GM12892 (cell line): ENCODE results near the gene PRR12.

Source experiments
- DNase-seq: peaks from one replicate; pipeline ENCODE4 v3.0.0; 2011; ENCODE audit not compliant: insufficient read length
- FAIRE-seq: peaks from 2 replicates; lab custom pipeline; 2011; peaks lifted over from hg19 to GRCh38; lab: Jason Lieb, UNC
- POLR2A ChIP-seq: IDR thresholded peaks from 2 replicates; pipeline ENCODE4 v1.6.1; 2011; ENCODE audit warnings: low read depth, low read length, control low read depth
- POLR2AphosphoS5 ChIP-seq: IDR thresholded peaks from 2 replicates; pipeline ENCODE4 v1.6.1; 2011; ENCODE audit warnings: low read depth, low read length, control low read depth
- TAF1 ChIP-seq: IDR thresholded peaks from 2 replicates; pipeline ENCODE4 v1.6.1; 2011; ENCODE audit warnings: low read depth, mild to moderate bottlenecking, control low read depth, low read length, borderline replicate concordance

Gene PRR12

DNA sequence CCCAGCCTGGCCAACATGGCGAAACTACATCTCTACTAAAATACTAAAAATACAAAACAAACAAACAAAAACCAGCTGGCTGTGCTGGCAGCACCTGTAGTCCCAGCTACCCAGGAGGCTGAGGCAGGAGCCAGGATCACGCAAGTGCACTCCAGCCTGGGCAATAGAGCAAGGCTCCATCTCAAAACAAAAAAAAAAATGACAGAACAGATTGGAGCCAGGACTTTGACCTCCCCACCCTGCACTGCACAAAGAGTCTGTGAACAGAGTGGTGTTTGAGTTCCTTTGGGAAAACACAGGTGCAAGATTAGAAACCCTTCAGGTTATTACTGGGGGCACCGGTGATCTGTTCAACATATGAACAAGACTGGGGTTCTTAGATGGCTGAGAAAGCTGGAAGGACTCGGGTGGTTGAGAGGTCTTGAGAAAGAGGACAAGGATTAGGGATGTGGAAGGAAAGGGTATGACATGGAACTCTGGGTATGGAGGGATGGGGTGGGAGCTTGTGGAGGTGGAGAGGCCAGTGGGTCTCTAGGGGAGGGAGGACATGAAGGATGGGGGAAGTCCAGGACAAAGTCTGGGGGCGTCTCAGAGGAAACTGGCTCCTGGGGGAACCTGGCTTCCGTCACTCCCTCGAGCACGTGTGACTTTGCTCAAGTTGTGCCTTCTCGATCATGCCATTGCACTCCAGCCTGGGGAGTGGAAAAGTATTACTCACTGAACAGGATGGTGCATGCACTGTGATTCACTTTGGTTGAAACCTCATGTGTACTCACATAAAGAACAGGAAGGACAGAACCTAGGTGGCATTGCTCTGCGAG is 37.3 kb upstream of the PRR12 start:
- DNase-seq (no peak), FAIRE-seq (no peak)
- no peak for TF ChIP-seq TAF1
- TF ChIP-seq POLR2A, result no peak
- no peak for TF ChIP-seq POLR2AphosphoS5

DNA sequence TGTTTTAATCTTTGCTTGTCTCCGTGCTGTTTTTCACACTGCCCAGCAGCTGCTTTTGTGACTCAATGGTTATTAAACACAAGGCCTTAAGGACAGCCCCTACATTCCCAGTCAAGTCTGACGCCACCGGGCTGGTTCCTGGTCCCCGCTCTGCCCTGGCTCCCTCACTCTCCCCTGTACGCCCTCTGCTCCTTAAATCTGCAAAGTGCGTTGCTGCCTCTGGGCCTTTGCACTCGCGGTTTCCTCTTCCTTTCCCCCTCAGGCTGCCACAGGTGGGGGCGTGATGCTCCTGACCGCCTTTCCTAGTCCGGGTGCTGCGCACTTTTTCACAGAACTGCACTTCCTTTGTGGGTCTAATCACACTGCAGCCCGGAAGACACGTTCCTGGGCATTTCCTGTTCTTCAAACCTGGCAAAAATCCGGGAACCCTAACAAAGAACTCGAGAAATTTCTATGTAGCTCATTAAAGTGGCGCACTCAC is 36.2 kb upstream of the PRR12 start:
- FAIRE-seq, result no peak
- DNase-seq, result no peak
- no peak for TF ChIP-seq POLR2AphosphoS5
- TF ChIP-seq TAF1, result no peak
- TF ChIP-seq POLR2A, result no peak

DNA sequence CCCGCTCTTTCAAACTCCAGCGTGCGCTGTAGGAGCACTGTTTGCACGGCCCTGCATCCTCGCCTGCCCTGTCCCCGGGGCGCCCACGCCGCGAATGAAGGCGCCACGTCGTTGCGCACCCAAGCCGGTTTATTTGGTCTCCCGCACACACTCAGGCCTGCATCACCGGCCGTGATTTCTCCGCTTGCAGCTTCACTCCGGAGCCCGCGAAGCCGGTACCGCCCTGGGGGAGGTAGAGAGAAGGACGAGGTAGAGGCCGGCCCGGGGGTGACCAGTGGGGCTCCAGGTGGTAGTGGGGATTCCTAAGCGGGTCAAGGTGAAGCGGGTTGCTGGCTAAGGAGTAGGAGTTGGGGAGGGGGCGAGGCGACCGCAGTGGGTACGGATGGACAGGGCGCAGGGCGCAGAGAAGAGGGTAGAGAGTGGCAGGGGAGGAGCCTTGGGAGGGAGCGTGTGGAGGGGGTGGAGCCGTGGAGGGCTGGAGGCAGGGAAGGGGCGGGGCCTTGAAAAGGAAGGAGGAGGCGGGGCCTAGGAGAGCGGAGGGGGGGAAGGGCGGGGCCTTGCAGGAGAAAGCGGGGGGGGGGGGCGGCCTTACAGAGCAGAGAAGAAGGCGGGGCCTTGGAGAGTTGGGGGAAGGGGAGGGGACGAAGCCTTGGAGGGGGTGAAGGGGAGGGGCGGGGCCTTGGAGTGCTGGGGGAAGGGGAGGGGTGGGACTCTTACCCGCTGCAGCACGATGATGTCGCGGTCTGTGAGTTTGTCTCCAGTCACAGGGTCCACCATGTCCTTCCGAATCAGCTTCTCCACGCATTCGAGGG is 35.2 kb upstream of the PRR12 start:
- TF ChIP-seq TAF1, result no peak
- no peak for TF ChIP-seq POLR2AphosphoS5
- TF ChIP-seq POLR2A, result no peak
- no peak for DNase-seq
- no peak for FAIRE-seq

DNA sequence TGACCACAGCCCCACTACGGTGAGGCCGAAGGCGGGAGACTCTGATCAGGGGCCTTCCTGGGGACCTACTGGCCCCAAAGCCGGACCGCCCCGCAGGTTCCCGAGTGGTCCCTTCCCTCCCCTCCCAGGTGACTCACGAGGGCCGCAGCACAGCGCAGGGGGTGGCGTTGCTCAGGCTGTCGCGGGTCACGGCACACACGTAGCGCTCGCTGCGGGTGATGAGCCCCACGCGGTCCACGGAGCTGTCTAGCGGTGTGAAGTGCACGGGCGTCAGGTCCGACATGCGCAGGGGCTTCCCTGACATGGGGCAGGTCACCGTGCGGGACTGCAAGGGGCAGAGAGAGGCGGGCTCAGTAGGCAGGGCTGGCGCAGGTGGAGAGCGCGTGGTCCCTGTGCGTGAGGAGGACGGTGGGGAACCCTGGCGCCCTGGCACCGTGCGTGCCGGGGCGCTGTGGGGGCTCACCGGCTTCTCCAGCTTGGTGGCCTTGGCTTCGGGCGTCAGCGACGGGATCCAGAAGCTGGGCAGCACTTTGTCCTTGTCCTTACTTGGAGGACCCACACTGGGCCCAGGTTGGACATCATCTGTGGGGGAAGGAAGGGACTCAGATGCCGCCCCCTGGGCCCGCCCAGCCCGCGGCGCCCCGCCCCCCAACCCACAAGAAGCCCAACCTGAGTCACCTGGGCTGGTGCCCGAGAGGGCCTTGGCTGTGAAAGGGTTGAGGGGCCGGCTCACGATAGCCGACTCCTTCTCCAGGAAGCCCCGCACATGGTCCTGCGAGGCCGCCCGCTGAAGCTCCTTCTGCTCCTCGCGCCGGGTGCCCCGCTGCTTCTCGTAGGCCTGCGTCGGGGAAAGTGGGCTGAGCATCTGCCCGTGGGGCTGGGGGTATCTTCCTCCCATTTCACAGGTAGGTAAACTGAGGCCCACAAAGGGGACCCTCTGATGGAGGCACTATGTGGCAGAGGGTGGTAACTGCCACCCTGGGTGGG is 34.3 kb upstream of the PRR12 start:
- TF ChIP-seq POLR2AphosphoS5, result no peak
- TF ChIP-seq TAF1, result no peak
- TF ChIP-seq POLR2A, result no peak
- DNase-seq, result no peak
- FAIRE-seq, result no peak

DNA sequence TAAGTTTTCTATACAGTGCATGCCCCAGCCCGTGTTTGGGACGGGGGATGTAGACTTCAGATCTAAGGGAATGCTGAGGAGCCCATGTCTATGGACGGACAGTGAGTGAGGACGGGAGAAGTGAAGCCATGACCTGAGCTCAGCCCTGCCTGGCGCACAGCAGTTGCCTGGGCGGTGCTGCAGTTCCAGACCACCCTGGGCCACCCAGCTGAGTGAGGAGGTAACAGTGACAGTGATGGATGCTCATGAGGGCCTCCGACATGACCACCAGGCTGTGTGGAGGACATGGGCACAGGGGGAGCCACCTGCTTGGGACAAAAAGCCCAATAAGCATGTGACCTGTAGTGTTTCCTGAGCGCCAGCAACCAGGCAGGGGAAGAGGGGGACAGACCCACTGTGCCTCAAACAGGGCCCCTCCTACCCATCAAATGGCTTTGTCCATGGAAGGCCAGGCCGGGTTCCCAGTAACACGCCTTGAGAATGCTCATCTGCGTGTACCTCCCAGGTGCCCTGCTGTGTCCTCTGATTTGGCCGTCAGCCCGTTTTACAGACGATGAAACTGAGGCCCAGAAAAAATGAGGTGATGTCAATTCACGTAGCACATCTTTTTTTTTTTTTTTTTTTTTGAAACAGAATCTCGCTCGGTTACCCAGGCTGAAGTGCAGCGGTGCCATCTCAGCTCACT is 33.2 kb upstream of the PRR12 start:
- DNase-seq (no peak), FAIRE-seq (no peak)
- TF ChIP-seq POLR2AphosphoS5 (no peak), TAF1 (no peak), POLR2A (no peak)

DNA sequence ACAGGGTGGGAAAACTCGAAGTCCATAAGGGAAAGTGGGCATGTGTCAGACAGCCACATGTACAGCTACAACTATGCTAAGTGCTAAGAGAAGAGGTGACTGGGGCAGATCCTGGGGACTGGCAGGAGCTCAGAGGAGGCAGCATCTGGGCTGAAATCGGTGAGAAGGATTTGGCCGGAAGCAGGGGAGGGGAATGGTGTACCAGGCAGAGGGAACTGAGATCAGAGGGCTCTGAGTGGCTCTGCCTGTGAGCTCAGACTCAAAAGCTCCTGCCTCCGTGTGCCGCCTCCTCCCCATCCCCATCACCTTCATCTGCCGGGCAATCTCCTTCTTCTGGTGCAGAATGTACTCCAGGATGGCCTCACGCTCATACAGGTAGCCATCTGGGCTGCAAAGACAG is 32.4 kb upstream of the PRR12 start:
- no peak for DNase-seq
- TF ChIP-seq POLR2AphosphoS5, result no peak
- no peak for TF ChIP-seq TAF1
- FAIRE-seq, result no peak

DNA sequence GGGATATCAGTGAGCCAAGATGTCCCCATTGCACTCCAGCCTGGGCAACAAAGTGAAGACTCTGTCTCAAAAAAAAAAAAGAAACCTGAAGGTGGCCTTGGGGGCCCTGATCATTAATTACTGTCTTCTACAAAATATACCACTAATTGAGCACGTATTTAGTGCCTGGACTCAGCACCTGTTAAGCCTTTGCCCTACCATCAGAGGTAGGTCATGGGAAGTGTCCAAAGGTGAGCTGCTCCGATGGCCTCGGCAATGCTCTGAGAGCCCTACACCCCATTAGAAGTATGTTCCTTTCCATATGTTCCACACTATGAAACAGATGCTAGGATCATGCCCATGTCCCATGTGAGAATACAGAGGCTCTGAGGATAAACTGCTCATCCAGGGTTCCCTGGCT is 31.5 kb upstream of the PRR12 start:
- FAIRE-seq, result no peak
- no peak for TF ChIP-seq POLR2AphosphoS5
- no peak for TF ChIP-seq TAF1
- no peak for TF ChIP-seq POLR2A
- DNase-seq, result no peak

DNA sequence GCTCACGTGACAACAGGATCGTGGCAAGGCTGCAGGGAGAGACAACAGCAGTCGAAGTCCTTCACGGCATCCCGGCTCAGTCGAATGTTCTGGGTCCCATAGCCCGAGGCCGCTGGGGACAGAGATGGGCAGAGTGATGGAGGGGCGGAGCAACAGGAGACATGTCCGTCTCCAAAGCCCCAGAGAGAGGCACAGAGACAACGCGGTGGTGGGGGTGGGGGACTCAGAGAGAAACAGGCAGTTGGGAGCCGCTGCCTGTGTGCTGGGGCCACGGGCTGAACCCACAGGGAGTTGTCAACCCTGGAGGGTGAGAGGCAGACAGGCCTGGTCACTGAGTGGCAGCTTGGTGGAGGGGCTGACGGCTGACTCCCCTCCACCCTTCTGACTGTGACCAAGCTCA is 31.1 kb upstream of the PRR12 start:
- FAIRE-seq (no peak), DNase-seq (no peak)
- TF ChIP-seq TAF1, result no peak
- TF ChIP-seq POLR2AphosphoS5, result no peak
- TF ChIP-seq POLR2A, result no peak

DNA sequence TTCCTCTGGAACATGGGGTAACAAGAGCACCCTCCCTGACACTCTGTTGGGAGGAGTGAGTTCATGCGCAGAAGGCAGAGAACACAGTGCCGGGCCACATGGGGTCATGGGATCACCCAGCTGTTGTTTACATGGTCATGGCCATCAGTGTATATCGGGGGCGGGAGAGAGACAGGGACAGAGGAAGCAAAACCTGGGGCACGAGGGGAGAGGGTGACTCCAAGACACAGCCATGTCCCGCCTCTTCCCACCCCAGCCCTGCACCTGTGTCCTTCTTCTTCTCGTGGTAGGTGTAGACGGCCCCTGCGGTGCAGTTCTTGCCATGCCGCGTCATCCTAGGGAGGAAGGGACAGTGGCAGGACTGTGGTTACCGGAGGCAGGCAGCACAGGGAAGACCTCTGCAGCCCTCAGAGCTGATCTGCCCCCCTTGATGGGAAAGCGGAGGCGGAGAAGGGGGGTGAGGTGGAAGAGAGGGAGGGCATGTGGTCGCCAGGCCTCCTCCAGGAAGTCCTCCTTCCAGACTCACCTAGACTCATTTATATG is 30.6 kb upstream of the PRR12 start:
- DNase-seq, result no peak
- no peak for TF ChIP-seq POLR2A
- no peak for TF ChIP-seq POLR2AphosphoS5
- TF ChIP-seq TAF1, result no peak
- FAIRE-seq, result no peak

DNA sequence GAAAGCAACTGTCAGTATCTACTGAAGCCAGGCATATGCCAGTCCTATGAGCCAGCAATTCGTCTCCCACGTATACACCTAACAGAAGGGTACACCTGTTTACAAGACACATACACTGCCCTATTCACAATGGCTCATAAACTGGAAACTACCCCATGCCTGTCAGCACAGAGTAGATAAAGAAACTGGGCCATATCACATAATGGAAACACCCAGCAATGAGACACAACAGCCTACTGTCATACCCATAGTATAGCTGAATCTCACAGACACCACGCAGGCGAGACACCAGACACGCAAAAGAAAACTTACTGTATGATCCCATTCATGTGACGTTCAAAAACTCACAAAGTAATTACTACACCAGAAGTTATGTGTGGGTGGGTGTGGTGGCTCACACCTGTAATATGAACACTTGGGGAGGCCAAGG is 26.4 kb upstream of the PRR12 start:
- TF ChIP-seq POLR2AphosphoS5 (no peak), TAF1 (no peak), POLR2A (no peak)
- FAIRE-seq, result no peak
- DNase-seq, result no peak
